Right lung (tissue), 5 donors: Measurements from ENCODE around the gene AGPAT3. TPM values are rescaled to one million over a fixed set of nuclear protein-coding genes. Genes with fewer than 3 reads are reported as not detected.

Experiments
- DNase-seq, 2 donors: peaks; one replicate each; pipeline ENCODE4 v3.0.0-alpha.2; 2013
- polyA plus RNA-seq, 5 donors: library from polyadenylated mRNA; unstranded; fragments of 120-200 nt; gene quantifications; one replicate each; pipeline versions ENCODE4 v1.2.1 to v1.2.3, GENCODE V29; 2013; ENCODE audit warnings: inconsistent platforms in 1 of 5, low replicate concordance in 1 of 5; ENCODE audit not compliant: insufficient read length in 5 of 5, insufficient read depth in 1 of 5

The AGPAT3 gene
- polyA plus RNA-seq, 5 donors = 29.8 to 42.7 (median 36.9) TPM

DNA sequence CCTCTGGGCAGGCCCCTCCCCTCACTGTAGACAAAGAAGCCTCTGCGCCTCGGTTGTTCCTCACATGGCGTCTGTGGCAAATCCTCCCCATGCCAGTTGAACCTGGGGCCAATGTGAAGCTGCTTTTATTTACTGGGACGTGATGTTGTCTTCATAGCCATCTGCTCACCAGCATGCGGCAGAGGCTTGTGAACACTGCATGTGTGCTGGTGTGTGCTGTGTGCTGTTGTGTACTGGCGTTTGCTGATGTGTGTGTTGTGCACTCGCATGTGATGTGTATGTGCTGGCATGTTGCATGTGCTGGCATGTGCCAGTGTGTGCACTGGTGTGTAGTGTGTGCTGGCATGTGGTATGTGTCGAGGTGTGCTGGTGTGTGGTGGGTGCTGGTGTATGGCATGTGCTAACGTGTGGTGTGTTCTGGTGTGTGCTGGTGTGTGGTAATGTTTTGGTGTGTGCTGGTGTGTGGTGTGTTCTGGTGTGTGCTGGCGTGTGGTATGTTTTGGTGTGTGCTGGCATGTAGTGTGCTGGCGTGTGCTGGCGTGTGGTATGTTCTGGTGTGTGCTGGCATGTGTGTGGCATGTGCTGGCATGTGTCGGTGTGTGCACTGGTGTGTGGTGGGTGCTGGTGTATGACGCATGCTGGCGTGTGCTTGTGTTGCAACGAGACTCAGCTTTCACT, 109.9 kb downstream of the AGPAT3 start:
- no peak for DNase-seq

DNA sequence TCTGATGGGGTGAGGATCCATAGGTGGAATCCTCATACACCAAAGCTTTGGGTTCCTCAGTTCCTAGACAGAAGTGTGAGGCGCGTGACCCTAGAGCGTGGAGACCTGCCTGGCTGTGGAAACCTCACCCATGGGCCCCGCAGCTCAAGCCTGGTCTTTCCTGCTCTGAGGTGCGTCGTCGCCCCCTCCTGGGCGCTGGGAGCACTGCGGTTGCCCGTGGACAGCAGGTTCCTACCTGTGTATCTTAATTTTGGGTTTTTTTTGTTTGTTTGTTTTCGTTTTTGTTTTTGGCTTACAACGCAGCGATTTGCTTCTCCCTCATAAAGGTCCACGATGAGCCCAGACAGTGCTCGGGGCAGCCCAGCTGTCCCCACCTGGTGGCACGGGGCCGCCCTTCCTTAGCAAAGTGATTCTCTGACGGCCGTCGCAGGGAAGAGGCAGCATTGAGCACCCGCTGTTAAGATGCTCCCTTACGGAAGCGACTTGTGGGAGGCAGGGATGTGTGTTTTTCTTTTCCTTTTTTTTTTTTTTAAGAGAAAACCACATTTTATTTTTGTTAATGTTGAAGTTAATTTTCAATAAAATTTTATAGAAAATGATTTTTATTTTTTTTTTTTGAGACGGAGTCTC, 110.6 kb downstream of the AGPAT3 start:
- peak in 1 of 2 donors; percentile 44 for DNase-seq

DNA sequence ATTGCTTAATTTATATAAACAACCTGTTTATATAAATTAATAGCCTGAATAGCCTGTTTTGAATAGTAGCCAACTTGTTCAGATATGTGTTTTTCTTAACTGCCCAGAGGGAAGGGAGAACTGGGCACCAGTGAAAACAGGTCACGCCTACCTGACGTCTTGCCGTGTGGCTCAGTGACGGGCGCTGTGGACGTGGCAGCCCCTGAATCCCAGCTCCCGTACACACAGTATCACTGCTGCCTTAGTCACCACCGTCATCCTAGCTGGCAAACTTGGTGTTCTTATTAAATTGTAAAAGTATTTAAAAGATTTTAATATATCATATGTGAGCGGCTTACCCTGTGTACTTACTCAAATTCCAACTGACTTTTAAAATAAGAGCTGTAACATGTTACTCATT, 111.6 kb downstream of the AGPAT3 start:
- no peak for DNase-seq

DNA sequence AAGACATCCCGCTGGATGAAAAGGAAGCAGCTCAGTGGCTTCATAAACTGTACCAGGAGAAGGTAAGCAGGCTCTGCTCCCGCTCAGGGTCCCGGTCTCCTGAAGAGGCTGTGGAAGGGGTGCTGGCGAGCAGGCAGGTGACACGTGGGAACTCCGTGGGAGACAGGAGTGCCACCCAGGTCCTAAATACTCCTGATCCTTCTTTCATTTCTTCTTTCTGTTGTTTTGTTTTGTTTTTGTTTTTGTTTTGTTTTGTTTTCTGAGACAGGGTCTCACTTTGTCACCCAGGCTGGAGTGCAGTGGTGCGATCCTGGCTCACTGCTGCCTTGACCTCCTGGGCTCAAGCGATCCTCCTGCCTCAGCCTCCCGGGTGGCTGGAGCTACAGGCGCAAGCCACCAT, 113.0 kb downstream of the AGPAT3 start:
- DNase-seq = no peak

DNA sequence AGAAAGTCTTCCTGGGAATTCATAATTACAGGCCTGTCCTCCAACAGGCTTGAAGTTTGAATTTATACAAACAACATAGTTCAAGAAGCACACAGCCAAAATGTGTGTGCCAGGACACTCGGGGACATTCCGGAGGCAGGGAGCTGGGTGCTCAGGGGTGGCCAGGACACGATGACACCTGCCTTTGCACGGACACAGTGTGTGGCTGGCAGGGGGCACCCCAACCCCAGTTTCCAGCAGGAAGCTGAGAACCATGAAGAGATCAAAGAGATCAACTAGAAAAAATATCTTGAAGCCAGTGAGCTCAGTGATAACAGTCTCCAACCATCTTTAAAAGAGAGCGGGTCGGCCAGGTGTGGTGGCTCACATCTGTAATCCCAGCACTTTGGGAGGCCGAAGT, 114.6 kb downstream of the AGPAT3 start:
- DNase-seq = no peak

DNA sequence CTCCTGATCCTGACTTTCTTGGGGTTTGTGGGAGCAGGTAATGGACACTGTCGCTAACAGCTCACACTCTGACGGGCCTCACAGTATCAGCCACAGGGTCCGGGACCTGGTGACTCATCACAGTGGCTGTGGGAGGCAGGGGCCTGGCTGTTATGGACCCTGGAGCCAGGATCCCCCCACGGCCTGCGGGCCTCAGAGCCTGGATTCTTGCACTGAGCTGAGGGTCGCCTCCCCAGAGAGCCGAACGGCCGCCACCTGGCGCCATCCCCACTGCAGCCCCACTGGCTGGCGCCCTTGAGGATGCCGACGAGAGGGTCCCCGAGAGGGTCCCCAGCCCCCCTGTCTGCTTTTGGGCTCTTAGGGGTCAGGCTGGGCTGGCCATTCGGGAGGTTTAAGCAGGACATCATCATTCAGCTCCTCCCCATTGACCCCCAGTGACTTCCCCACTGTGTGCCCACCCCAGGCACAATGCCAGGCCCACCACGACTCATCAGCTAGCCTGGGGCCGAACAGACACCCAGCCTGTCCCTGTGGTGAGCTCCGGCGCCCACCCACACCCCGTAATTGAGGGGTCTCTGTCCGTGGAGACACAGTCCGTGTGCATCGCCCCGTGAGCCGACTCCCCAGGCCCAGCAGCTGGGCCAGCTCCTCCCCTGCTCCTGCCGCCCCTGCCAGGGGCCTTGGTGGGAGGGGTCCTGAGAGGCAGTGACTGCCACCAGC, 116.3 kb downstream of the AGPAT3 start:
- no peak for DNase-seq

DNA sequence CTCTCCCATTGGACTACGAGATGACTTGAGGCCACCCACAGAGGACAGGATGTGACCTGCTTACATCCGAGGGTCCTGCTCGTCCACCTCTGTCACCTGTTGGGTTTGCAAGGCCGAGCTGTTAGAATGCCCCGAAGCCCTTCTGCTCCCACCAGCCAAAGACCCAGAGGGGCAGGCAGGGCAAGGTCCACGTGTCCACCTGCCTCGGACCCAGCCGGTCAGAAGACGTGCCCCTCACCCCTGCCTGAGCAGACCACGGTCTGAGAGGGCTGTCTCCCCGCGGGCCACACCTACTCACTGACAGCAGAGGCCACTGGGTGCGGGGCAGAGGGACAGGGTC, 116.8 kb downstream of the AGPAT3 start:
- DNase-seq = no peak

DNA sequence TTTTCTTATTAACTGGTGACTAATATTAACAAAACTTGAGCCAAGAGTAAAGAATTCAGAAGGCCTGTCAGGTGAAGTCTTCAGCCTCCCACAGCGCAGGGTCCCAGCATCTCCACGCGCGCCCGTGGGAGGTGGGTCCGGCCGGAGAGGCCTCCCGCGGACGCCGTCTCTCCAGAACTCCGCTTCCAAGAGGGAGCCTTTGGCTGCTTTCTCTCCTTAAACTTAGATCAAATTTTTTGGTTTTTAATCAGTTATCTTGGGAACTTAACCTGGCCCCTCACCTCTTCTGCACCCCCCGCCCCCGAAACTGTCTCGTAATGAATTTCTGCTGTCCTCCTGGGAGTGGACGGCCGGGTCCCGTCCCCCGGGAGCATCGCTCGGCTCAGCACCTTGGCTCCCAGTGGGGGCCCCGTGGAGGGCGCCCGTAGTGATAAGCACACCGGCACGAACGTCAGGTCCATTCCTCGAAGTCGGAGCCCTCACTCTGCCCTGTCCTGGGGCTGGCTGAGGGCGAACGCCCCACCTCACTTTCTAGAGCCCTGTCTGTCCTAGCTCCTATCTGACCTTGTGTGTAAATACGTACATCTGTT, 117.6 kb downstream of the AGPAT3 start:
- no peak for DNase-seq

DNA sequence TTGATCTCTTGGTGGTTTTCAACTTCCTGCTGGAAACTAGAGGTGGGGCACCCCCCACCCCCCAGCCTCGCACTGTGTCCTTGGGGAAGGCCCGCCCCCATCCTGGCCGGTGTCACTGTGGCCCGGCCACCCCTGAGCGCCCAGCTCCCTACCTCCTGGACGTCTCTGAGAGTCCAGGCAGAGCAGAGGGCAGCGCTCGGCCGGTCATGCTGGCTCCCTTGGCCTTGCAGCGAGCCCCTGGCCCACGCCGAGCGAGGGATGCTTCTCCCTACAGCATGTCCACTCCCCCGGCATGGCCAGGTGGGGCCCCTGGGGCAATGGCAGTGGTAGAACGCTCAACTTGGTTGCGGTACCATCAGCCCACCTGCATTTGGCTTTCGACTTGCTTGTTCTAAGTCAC, 118.4 kb downstream of the AGPAT3 start:
- no peak for DNase-seq

DNA sequence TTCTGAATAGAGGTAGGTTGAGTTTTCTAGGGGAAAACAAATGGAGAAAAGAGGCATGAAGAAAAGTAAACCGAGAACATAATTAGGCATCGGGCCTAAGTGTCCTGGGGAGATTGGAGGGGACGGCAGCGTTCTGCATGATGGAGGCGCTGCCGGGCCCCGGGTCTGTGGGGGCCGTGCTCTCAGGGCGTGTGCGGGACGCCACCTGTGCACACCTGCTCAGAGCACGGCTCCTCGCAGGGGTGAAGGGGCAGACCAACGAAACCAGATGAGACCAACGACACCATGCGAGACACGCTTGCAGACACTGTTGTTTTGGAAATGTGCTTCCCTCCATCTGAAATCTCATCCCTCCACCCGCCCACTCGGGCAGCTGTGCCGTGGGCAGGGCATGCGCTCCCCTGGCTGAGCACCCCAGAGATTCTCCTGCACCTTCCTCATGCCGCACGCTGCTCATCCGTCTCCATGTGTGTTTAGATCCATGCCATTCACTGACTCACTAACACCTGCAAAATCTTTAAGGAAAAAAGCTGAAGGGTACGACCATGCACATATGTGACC, 118.9 kb downstream of the AGPAT3 start:
- DNase-seq = no peak

DNA sequence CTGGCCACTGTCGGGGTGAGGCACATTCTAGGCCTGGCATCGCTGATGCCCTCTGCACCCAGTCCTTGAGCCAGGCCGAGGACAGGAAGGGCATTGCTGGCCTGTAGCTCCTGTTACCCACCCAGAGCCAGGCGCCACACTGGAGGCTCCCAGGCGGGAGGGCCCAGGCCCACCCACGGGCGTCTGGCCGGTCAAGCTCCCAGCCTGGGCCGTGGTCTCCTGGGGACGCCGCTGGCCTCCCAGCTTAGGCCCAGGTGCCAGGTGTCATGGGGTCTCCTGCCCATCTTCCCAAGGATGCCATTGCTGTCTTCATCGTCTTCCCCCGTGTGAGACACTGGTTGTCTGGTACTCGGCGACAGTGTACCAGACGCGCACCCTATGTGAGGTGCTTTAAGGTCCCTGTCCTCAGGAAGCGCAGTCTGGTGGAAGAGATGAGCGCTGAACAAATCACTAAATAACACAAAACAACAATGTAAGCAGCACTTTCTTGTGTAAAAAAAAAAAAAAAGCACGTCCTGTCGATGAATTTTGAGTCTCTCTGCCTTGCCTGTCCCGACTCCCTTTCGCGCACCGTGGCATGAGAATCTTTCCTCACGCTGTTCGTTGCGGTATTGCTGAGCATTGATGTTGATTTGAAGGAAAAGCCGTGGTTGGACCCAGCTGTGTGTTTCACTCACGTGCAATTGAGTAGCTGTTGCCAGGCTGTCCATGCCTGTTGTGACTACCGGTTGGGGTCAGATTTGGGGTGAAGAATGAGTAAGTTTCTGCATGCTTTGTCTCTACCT, 120.1 kb downstream of the AGPAT3 start:
- DNase-seq = no peak

DNA sequence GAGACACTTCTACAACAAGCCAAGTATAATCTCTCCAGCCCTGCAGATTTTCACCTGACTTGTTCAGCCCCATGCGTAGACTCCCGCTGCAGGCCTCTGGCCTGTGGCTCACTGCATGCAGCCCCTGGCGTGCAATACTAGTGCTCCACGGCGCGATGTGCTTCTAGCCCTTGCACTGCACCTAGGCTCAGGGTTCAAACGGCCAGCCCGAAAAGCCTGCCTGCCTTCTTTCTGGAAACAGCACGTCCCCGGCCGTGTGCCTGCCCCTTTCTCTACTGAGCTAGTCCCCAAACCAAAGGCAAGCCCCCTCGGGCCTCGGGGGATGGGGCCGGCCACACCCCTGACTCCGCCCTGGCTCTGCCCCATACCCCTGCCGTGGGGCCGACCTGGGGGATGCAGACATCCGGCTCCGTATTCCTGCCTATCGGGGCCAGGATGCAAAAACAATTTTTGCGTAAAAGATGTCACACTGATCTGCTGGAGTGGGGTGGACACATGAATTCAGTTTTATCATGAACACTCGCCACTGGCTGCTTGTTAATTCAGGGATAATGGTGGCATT, 120.7 kb downstream of the AGPAT3 start:
- no peak for DNase-seq

DNA sequence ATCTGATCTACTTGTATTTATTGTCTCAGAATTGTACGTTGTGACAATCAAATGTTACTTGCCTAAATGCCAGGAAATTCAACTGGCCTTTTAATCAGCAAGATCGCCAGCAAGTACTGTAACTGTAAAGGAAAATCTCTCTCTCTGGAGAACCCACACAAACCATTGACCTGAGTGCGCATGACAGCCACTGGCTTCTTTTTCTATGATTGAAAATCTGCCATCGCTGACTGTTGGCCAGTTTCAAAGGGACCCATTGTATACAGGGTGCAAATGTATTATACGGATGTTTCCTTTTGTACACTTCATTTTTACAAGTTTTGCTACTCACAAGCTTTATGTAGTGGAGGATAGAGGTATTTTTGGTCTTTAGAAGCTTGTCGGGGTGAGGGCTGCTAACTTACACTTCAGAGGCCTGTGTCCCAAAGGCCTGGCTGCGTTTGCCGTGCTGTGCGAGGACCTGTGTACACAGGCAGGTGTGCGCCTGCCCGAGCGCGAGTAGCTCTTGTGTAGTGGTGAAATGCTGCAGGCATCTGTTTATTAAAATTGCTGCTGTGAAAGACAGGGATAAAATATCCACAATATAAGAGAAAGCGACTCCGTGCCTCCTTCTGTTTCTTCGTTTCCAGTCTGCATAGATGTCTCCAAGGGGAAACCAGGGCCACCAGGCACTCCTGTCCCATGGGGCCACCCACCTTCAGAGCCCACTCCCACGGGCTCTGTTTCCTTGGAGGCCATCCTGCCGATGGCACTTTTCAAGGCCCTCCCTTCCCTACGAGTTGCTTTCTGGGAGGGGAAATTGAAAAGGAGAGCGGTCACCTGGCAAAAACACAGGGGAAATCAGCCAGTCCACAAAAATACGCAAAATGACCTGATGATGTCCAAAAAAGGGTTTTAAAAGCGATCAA, 121.8 kb downstream of the AGPAT3 start:
- DNase-seq = no peak

DNA sequence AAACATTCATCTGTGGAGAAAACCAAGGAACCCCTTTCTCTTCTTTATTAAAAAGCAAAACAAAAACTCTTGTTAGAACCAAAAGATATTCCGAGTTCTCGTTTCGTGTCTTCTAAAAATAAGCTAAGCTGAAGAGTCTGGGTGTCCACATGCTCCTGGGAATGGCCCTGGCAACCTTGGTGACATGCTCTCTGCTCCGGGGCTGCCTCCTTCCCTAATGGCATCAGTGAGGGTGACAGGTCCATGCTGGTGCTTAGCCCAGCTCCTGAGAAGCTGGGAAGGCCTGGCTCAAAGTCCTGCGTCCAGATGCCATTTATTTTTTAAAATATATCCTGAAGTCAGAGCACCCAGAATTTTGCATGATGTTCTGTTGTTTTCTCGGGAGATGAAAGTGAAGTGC, 122.5 kb downstream of the AGPAT3 start:
- DNase-seq = no peak

DNA sequence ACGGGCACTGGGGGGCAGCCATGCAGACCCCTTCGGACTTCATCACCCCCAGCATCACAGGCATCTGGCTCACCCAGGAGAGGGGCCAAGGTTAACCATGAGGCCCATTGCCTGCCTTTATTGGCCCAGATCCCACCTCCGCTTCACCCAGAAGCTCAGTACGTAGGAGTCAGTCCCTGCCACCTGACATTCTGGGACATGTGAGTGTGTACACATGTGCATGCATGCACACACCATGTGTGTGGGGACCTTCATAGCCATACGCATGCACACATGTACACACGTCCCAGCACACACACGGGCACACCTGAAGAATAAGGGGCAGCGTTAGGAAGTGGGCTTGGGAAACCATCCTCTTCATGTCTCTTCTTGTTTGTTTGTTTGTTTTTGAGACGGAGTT, 123.0 kb downstream of the AGPAT3 start:
- DNase-seq = no peak

DNA sequence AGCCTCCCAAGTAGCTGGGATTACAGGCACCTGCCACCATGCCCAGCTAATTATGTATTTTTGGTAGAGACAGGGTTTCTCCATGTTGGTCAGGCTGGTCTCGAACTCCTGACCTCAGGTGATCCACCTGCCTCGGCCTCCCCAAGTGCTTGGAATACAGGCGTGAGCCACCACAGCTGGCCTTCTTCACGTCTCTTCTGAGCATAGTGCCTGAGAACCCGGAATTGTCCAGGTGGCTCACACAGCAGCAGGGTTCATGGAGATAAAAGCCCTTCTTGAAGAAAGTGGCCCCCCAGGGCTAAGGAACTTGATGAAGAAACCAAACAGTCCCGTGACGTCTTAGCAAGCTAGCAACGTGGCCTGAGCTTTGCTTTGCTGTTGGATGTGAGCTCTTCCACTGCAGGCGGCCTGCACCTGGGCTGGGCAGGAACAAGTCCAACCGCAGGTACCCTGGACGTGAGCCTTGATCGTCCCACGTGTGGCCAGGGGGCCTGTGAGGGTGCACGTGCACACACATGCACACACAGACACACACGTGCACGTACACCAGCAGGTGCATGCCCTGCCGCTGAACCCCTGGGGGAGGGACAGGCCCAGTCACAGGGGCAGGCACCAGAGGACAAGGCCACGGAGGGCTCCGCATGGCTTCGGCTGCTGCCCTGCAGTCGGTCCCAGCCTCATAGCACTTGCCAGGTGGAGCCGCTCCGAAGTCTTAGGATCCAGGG, 123.6 kb downstream of the AGPAT3 start:
- DNase-seq = no peak

DNA sequence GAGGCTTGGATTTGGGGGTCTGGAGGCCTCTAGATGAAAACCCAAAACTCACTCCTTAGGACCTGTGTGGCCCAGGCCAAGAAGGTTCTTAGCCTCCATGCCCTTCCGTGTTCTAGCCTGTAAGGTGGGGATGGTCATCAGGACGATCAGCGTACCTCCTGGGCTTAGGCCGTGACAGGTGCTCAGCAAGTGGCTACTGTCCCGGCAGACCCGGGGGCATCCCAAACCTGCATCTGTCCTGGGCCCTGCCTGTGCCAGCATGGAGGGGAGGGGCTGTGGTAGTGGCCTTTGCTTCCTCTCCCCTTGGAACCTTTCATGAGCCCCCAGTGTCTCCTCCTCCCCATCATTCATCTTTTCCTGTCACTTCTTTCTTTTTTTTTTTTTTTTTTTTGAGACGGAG, 124.4 kb downstream of the AGPAT3 start:
- DNase-seq = no peak

DNA sequence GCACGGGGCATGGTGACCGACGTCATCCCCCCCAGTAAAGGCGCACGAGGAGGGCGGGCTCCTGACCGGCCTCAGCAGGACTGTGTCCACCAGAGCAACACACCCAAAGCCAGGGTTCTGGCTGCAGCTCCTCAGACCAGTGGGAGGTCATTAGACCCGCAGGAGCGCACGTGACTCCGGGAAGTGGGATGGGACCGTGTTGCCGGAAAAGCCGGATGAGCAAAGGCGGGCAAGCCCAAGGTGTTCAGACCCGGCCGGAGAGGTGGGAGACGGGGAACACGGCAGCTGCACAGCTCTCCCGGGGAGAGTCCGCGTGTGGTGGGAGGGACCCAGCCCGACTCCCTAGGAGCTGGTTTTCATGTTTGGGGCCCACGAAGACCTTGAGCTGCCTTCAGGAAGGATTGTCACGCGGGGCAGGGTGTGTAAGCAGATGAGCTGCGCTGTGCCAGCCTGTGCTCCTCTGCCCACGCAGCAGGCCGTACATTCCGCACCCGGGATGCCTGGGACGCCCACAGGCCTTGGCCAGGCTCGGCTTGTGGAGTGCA, 126.5 kb downstream of the AGPAT3 start:
- no peak for DNase-seq

DNA sequence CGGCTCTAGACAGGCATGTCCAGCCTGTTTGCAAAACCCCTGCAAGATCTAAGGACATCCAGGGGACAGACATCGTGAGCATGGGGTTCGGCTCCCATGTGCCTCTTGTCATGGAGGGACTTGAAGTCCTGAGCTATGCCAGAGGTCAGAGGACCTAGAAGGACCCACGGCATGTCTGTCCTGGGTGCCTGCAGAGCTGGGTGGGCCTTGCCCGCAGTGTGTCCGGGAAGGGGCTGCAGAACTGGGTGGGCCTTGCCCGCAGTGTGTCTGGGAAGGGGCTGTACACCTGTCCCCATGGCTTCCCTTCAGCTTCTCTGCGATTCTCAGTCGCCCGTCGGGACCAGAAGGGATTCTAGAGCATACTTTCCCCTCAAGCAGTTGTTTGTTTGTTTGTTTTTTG, 127.1 kb downstream of the AGPAT3 start:
- DNase-seq = no peak
